Erythroblast (primary cell): ENCODE measurements around the gene LYPD6B.

Source experiments
- DNase-seq, 2 experiments: peaks; one replicate each; lab custom pipeline; 2025; lab: John Stamatoyannopoulos, UW
- GATA1 ChIP-seq: IDR thresholded peaks from 2 replicates; pipeline ENCODE4 v1.6.1; 2011; ENCODE audit warnings: low read depth, mild to moderate bottlenecking, control low read depth, low read length, moderate library complexity
- POLR2A ChIP-seq: IDR thresholded peaks from 2 replicates; pipeline ENCODE4 v1.6.1; 2011; ENCODE audit warnings: mild to moderate bottlenecking, low read length

Gene LYPD6B

DNA sequence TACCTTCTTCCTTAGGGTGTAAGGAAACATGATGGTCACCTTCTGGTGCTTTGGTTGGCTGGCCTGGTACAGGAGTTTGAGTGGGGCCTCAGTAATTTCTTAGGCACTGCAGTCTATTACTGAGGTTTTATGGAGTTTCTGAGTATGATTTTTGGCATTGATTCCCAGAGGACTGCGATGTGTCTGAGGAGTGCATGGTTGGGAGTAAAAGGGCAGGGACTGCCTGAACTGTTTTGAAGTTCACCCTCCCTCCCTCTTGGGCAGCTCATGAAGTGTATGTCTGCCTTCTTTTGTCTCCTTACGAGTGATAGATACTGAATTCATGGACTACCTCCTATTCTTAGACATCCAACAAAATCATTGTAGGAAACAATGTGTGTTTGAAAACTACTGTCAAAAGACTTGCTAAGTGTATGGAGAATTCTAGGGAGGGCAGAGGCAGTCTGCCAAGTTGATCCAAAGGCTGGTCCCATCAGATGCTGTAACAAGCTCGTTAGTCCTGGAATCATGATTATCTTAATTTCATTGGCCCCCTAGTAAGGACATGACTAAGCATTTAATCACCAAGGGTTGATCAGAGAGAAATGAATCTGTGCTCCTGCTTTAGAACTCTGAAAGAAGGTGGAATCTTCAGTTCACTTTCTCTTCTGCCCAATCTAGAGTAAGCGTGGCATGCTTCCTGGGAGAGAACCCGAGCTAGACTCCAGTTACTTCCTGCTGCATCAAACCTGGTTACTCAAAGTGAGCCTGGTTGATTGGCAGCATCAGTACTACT is 26.5 kb downstream of the LYPD6B start:
- no peak for DNase-seq
- TF ChIP-seq GATA1: no peak
- TF ChIP-seq POLR2A: no peak

DNA sequence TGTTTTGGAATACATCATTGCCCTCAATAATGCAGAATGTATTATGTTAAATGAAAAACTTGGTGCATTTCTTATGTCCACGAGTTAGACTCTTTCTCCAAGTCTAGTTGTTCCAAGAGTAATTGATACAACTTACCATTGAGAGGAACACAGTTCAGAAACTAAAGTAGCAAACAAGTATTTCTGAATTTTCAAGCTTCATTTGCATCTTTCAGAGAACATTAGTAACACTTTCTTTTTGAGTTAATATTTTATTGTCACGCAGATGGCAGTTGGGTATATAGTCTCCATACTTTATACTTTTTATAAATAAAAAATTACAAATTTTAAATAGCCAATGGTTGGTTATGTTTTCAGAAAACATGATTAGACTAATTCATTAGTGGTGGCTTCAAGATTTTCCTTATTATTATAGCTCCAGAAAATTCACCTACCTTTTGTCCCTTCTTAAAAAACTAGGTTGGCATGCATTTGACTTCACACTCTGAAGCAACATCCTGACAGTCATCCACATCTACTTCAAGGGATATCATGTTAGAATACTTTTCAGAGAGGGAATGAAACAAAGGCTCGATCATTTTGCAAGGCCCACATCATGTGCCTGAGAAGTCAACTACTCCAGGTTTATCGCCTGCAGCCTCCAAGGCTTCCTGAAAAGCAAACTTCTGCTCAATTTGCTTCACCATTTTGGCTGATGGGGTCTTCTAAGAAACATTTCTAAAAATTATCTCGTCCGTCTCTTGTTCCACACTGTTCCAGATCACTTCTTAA is 29.9 kb downstream of the LYPD6B start:
- TF ChIP-seq GATA1: no peak
- TF ChIP-seq POLR2A: no peak
- no peak for DNase-seq

DNA sequence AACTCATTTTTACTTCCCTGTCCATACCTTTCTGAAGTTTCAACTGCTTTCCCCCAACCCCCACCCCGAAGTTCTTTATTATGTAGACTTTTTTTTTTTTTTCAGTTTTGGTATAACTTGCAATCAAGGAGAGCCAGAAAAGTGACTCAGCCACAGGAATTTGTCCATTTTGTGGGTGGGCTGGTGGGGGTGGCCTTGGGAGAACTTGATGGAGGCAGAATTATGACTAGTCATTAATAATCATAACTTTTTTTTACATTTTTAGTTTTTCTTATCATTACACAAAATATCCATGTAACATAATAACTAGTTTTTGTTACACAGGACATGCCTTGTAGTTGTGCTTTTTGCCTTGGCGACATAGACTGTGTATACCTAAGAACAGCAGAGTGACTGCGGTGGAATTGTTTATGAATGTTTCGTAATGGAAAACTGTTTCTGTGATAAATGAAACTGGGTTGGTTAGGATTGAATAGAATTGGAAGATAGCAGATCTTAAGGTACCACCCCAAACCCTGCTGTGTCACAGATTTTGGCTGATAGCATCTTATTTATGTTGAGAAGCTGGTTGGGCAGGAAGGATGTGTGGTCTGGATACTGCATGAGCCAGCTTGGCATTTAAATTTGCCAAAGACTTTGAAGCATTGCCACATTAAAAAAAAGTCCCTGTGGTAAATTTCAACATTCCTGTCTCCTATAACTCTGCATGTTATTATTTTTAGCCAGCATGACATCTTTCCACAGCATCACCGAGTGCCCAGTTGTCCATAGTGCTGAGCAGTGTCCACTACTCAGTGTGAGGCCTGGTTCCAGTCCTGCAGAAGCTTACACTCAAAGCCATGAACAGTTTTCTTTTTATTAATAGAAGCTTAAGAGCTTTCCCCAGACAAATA is 30.7 kb downstream of the LYPD6B start:
- TF ChIP-seq POLR2A (no peak), GATA1 (no peak)
- DNase-seq: no peak

DNA sequence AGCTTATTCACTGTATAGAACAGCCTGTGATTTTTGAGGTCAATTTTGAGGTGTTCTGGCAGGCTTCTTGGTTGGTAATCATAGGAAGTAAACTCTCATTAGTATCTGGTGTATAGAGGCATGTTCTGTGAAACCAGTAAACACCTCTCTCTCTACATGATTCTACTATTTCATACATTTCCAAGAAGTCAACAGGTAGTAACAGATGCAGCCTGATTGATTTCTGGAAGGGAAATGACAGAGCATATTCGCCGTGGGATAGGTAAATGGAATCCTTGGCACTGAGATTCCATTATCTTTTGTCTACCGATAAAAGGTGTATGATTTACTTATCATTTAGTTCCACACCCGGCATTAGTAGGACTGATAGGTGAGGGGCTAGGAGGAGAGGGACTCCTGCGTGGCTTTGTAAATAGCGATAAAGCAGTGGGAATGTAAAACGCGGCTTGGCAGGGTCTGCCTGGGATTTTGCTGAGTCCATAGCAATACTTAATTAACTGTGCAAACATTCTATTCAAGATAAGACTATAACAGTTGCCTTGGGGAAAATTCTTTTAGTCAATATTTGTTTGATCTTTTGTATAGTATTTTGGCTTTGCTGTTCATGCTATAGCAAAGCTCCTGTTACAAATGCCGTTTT is 32.3 kb downstream of the LYPD6B start:
- TF ChIP-seq GATA1 (no peak), POLR2A (no peak)
- no peak for DNase-seq

DNA sequence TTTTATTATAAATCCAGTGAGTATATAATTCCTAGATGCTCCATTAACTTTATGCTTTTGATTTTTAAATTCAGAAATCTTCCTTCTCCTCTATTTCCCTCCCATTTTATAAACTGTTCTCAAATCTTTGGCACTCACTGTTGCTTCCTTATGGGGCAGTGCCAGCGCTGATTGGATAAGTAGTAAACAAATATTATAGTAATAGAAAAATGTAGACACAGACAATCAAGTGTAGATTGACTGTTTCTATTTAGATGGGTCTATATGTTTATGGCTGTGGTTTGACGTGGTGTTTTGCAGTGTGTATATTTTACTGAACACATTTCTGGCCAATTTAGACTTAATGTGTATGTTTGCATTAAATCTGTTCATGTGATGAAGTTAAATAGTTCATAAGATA is 36.6 kb downstream of the LYPD6B start:
- no peak for DNase-seq
- no peak for TF ChIP-seq GATA1
- TF ChIP-seq POLR2A: no peak

DNA sequence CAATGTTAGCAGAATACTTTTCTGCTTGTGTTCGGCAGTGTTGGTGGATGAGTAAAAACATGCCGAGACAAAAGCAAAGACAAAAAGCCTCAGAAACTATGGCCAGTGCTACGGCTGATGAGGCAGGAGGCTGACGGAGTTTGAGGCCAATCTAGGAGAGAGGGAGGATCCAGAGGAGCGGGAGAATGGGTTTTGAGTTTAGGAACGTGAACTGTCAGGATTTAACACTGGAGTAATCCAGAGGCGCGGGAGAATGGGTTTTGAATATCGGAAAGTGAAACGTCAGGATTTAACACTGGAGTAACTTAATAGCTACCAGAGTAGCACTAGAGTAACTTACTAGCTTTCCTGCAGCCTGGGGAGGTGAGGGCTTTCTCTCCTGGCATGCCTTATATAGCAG is 37.4 kb downstream of the LYPD6B start:
- DNase-seq: no peak
- TF ChIP-seq GATA1: no peak
- no peak for TF ChIP-seq POLR2A

DNA sequence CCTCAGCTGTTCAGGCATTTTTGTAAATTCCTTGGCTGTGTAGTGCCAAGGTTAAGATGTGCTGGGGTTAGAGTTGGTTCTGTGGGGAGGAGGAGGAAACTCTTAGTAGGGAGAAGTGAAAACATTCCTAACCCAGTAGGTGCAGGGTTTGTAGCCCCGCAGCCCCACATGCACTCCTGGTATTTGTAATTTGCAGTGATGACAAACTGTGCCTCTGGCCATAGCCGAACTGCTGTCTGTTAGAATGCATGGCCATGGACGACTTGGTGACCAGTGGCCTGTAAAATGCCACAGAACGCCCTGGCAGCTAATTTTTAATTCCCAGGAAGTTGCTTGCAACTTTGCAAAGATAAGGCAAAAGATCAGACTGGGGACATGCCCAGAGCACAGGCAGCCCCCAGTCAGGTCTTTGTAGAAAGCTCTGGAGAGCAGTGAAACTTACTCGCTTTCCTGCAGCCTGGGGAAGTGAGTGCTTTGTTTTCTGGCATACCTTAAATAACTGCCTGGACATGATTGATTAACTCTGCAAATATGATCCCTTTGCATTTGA is 38.4 kb downstream of the LYPD6B start:
- DNase-seq: no peak
- TF ChIP-seq GATA1 (no peak), POLR2A (no peak)

DNA sequence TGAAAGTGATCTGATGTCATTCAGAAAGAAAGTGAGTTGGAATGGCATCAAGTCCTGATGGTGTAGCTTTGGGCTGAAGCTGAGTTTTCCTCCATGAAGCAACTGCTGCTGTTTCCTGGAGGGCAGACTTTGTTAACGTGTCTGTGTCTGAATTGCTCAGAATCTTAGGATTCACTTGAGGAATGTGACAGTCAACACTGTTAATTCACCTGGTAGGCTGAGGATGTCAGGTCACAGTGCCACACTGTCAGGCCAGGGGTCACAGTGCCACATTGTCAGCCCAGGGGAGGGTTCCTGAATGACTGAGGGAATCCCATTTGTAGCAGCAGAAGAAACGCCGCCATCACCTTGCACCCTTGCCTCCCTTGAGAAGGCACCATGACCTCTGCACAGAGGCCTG is 39.4 kb downstream of the LYPD6B start:
- DNase-seq: no peak
- no peak for TF ChIP-seq GATA1
- TF ChIP-seq POLR2A: no peak

DNA sequence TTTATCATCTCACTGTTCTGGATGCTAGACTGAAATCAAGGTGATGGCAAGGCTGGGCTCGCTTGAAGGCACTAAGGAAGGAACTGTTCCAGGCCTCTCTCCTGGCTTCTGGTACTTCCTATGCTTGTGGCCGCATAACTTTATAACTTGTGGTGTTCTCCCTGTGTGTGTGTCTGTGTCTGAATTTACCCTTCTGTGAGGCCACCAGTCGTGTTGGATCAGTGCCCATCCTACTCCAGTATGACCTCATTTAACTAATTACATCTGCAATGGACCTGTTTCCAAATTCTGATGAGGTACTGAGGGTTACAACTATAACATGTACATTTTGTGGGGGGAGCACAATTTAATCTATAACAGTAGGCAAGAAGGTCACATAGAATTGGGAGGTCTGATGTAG is 41.6 kb downstream of the LYPD6B start:
- DNase-seq: no peak
- TF ChIP-seq POLR2A: no peak
- TF ChIP-seq GATA1: no peak

DNA sequence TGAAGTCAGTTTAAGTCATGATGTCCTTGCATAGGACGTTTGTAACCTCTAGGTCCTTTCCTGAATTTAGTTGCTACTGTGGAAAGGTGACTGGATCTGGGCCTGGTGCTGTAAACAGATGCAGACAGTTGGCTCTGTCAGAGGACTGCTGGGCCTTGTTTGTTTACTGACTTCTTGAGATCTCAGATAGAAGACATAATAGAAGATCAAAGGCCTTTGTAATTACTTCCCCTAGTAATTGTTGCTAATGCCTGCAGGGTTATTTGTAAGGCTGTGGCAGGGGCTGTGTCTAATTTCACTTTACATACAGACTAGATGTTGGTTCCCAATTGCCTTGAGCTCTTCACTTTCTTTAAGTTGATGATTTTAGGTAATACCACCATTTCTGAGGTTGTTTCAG is 42.5 kb downstream of the LYPD6B start:
- TF ChIP-seq POLR2A (no peak), GATA1 (no peak)
- DNase-seq: no peak

DNA sequence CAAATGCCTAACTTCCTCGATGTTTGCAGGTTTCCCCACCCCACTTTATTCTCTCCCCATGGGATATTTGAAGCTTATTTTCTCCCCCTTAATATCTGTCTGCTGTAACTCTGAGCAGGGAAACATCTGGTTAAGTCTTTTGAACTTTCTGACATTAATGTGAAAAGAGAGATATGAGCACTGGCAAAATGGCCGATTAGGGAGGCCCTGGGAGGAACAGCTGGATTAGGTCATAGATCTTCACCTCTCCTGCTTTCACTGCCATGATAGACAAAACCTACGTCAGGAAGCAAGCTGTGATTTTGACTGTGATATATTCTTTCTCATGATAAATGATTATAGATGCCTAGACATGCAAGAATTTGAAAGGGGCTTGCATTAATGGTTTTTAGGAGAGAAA is 43.6 kb downstream of the LYPD6B start:
- TF ChIP-seq GATA1: no peak
- TF ChIP-seq POLR2A: no peak
- DNase-seq: no peak

DNA sequence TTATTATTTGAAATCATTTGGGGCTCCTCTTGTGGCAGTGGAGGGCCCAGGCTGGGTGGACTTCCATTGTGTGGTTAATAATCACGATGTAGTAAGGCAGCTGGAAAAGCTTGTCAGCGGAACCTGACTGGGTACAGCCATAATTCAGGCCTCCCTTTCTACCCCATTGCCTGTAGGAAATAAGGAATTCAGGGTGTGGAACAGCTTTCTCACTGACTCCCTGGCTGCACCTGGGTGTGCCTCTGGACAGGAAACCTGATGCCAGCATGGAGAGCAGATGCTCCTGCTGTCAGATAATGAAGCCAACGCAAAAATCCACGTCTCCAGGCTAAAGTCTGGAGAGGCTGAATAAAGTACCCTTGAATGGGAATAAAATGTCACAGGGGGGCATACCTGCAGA is 44.2 kb downstream of the LYPD6B start:
- DNase-seq: no peak
- TF ChIP-seq POLR2A: no peak
- TF ChIP-seq GATA1: no peak

DNA sequence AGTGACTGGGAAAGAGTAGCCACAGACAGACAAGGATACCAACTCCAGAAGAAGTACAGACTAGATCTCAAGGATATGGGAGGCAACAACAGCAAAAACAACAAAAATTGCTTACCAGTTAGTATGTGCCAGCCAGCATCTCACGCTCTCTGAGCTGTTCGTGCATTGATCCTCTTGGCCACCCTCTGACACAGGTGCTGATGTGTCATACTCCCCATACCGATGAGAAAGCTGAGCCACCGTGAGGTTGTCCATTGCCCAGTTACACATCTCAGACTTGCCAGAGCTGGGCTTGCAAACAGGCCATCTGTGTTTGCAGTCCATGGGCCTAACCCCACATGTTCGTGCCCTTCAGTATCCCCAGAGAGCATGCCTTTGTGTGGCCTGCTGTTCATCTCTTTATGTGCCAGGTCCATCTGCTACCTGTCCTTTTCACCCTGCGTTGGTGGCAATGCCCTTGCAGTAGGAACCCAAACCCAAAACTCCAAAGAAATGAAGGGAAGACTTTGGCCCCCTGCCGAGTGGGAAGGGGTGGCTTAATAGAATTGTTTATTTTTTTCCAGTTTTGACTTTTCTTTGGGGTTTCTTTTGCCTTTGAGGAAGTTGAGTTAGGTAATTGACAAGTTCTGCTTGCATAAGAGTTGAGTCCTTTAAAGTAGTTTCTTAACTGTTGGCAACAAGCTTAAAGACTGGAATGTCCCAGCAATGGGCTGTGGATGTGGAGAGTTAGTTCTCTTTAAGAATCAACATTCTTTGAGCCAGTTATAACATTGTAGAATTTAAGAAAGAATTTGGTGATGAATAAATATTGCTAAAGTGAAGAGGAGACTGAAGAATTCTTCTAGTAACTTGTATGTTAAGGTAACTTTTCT is 46.7 kb downstream of the LYPD6B start:
- no peak for DNase-seq
- TF ChIP-seq POLR2A: no peak
